GM23338 (cell line): ENCODE measurements around the gene UBE2I. TPM values are rescaled to one million over a fixed set of nuclear protein-coding genes. Genes with fewer than 3 reads are reported as not detected.

Experiments
- ATAC-seq: fragments of 200-7000 bp; cut with Tn5 transposase; 3 replicates; pipeline ENCODE4 v1.9.1; 2020
- DNase-seq: peaks from one replicate; pipeline ENCODE4 v3.0.0-alpha.2; 2015; ENCODE audit warnings: low spot score
- H2AFZ ChIP-seq: fragments of 200-600 bp; sonication (generic); 2 replicates; pipeline ENCODE4 v1.8.0; 2016; ENCODE audit warnings: antibody characterized with exemption, mild to moderate bottlenecking, moderate library complexity
- H3F3A ChIP-seq: fragments of 200-600 bp; sonication (generic); replicated peaks from 2 replicates; pipeline ENCODE4 v1.8.0; 2017; ENCODE audit warnings: antibody characterized with exemption, mixed run types, low read depth
- H3K27ac ChIP-seq: fragments of 200-600 bp; sonication (generic); 2 replicates; pipeline ENCODE4 v1.6.1; 2016; ENCODE audit warnings: low read depth
- H3K27me3 ChIP-seq: fragments of 200-600 bp; sonication (generic); 2 replicates; pipeline ENCODE4 v1.8.0; 2016; ENCODE audit warnings: mild to moderate bottlenecking, mixed run types, moderate library complexity; ENCODE audit not compliant: insufficient read depth
- H3K36me3 ChIP-seq: fragments of 200-600 bp; sonication (generic); 2 replicates; pipeline ENCODE4 v1.8.0; 2016; ENCODE audit warnings: mild to moderate bottlenecking; ENCODE audit not compliant: insufficient read depth
- H3K4me1 ChIP-seq: fragments of 200-600 bp; sonication (generic); 2 replicates; pipeline ENCODE4 v1.8.0; 2016; ENCODE audit warnings: mild to moderate bottlenecking, moderate library complexity; ENCODE audit not compliant: insufficient read depth
- H3K4me2 ChIP-seq: fragments of 200-600 bp; sonication (generic); 2 replicates; pipeline ENCODE4 v1.7.1; 2017; ENCODE audit warnings: mixed run types
- H3K4me3 ChIP-seq: fragments of 200-600 bp; sonication (generic); 2 replicates; pipeline ENCODE4 v1.6.1; 2016; ENCODE audit warnings: mixed run types
- H3K79me2 ChIP-seq: fragments of 200-600 bp; sonication (generic); replicated peaks from 2 replicates; pipeline ENCODE4 v1.8.0; 2017; ENCODE audit warnings: mild to moderate bottlenecking; ENCODE audit not compliant: insufficient read depth
- H3K9me2 ChIP-seq: fragments of 200-600 bp; sonication (generic); 2 replicates; pipeline ENCODE4 v1.8.0; 2017; ENCODE audit not compliant: insufficient read depth
- H4K20me1 ChIP-seq: fragments of 200-600 bp; sonication (generic); replicated peaks from 2 replicates; pipeline ENCODE4 v1.8.0; 2017; ENCODE audit warnings: mild to moderate bottlenecking; ENCODE audit not compliant: insufficient read depth
- H3K27ac Mint-ChIP-seq: 2 replicates; pipeline ENCODE4 v1.8.0; 2020; ENCODE audit warnings: inconsistent platforms, mild to moderate bottlenecking, moderate library complexity, mixed read lengths
- H3K27me3 Mint-ChIP-seq: 3 replicates; pipeline ENCODE4 v1.8.0; 2022; ENCODE audit warnings: low read depth, mild to moderate bottlenecking, moderate library complexity, mixed read lengths, inconsistent platforms; ENCODE audit not compliant: insufficient read depth, poor library complexity
- H3K36me3 Mint-ChIP-seq: 3 replicates; pipeline ENCODE4 v1.8.0; 2021; ENCODE audit warnings: low read depth, mild to moderate bottlenecking, inconsistent platforms, moderate library complexity, mixed read lengths
- H3K4me1 Mint-ChIP-seq: 3 replicates; pipeline ENCODE4 v1.8.0; 2020; ENCODE audit warnings: mild to moderate bottlenecking, inconsistent platforms, mixed read lengths
- H3K4me3 Mint-ChIP-seq: 3 replicates; pipeline ENCODE4 v1.8.0; 2021; ENCODE audit warnings: moderate library complexity, mild to moderate bottlenecking, inconsistent platforms, mixed read lengths
- H3K9me3 Mint-ChIP-seq: 3 replicates; pipeline ENCODE4 v1.8.0; 2020; ENCODE audit warnings: moderate library complexity, mild to moderate bottlenecking, inconsistent platforms, mixed read lengths
- CREB1 ChIP-seq: fragments of 250-450 bp; sonication (Bioruptor Pico); IDR thresholded peaks from 2 replicates; pipeline ENCODE4 v1.5.0; 2020; ENCODE audit warnings: low read depth, mild to moderate bottlenecking, moderate library complexity
- CTCF ChIP-seq, 2 experiments: fragments of 200-600 bp in 1 of 2; sonication (generic) in 1 of 2; conservative IDR thresholded peaks; 2 replicates each; pipeline versions ENCODE4 v1.5.1 to v1.6.1; 2016 to 2017; ENCODE audit warnings: antibody characterized with exemption in 2 of 2, low read depth in 2 of 2, mild to moderate bottlenecking in 2 of 2, moderate library complexity in 1 of 2
- EZH2 ChIP-seq: fragments of 200-600 bp; sonication (generic); IDR thresholded peaks from one replicate; pipeline ENCODE4 v1.8.0; 2017; ENCODE audit warnings: antibody characterized with exemption, mild to moderate bottlenecking, low read depth; ENCODE audit not compliant: unreplicated experiment
- EZH2phosphoT487 ChIP-seq: fragments of 200-600 bp; sonication (generic); IDR thresholded peaks from one replicate; pipeline ENCODE4 v1.8.1; 2018; ENCODE audit warnings: antibody characterized with exemption; ENCODE audit not compliant: unreplicated experiment
- JUNB ChIP-seq: IDR thresholded peaks from one replicate; pipeline ENCODE4 v1.6.1; 2016; ENCODE audit warnings: antibody characterized with exemption; ENCODE audit not compliant: unreplicated experiment
- NANOG ChIP-seq: IDR thresholded peaks from 2 replicates; pipeline ENCODE4 v1.6.1; 2016; ENCODE audit warnings: antibody characterized with exemption, borderline replicate concordance
- POLR2AphosphoS5 ChIP-seq: IDR thresholded peaks from 2 replicates; pipeline ENCODE4 v1.6.1; 2016; ENCODE audit warnings: antibody characterized with exemption, low read depth
- REST ChIP-seq: IDR thresholded peaks from one replicate; pipeline ENCODE4 v1.6.1; 2018; ENCODE audit warnings: antibody characterized with exemption; ENCODE audit not compliant: unreplicated experiment
- STAT1 ChIP-seq: IDR thresholded peaks from one replicate; pipeline ENCODE4 v1.6.1; 2016; ENCODE audit warnings: antibody characterized with exemption; ENCODE audit not compliant: unreplicated experiment
- ZNF114 ChIP-seq: fragments of 250-450 bp; sonication (Bioruptor Pico); IDR thresholded peaks from 2 replicates; pipeline ENCODE4 v1.5.0; 2020; ENCODE audit warnings: mild to moderate bottlenecking, moderate library complexity
- ZNF331 ChIP-seq: fragments of 250-450 bp; sonication (Bioruptor Pico); IDR thresholded peaks from 2 replicates; pipeline ENCODE4 v1.5.0; 2020; ENCODE audit warnings: low read depth, mild to moderate bottlenecking, moderate library complexity
- polyA plus RNA-seq: library from polyadenylated mRNA; unstranded; fragments of >200 nt; fragmentation: Nextera tagmentation; extraction: Ambion mirVana; gene quantifications from 2 replicates; pipeline ENCODE4 v1.2.1, GENCODE V29; 2016
- total RNA-seq: library from RNA; depleted of rRNA; stranded (reverse); fragments of >200 nt; shearing (Covaris generic); gene quantifications from 2 replicates; pipeline ENCODE4 v1.2.3, GENCODE V29; 2014
- TF ChIP-seq, protein P1 (sequence below): IDR thresholded peaks from 2 replicates; pipeline ENCODE4 v1.6.1; 2016; ENCODE audit warnings: antibody characterized with exemption
- TF ChIP-seq, protein P2 (sequence below): fragments of 250-450 bp; sonication (Bioruptor Pico); IDR thresholded peaks from 2 replicates; pipeline ENCODE4 v1.5.0; 2020; ENCODE audit warnings: mild to moderate bottlenecking, moderate library complexity

UBE2I gene
- total and polyA plus RNA-seq, 2 experiments from 2014 or later: 116 to 220 TPM

DNA sequence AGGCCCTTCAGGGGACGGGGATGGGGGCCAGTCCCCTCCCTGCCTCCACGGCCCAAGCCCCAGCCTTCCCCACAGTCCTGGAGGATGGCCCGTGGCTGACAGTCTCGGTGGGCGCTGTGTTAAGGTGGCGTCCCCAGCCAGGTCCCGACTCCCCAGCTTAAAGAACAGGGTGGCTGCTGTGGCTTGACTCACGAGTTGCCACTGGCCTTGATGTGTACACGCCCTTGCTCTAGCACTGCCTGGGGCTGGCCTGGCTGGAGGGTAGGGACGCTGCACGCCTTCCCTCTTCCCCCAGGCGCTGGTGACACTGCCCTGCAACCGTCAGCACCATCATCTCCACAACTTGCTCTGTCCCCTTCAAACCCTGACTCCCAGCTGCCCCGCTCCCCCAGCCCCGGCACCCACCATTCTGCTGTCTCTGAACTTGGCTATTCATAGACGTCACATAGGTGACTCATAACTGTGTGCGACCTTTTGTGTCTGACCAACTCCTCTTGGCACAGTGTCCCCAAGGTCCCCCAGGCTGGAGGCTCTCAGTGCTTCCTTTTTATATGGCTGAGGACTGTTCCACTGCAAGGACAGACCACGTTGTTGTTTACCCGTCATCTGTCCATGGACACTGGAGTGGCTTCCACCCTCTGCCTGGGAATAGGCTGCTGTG lies 48.6 kb downstream of the UBE2I start:
- Histone ChIP-seq H4K20me1 (peaks cover 18% of the 10 kb centered on the region), H3K79me2 (peaks cover 63% of the 10 kb centered on the region), H3K4me2 (no peak overlapping the region), H3K36me3 (no peaks in the 10 kb centered on the region; the same call in 1 of the 2 replicates), H3K4me3 (no peak overlapping the region), H3K9me2 (no peaks in the 10 kb centered on the region), H2AFZ (no peak overlapping the region), H3K27me3 (no peaks in the 10 kb centered on the region), H3F3A (peaks cover 9% of the 10 kb centered on the region; the same call in 1 of the 2 replicates), H3K27ac (no peak overlapping the region), H3K4me1 (no peaks in the 10 kb centered on the region; the same call in 1 of the 2 replicates)
- Mint-ChIP-seq H3K9me3 (no peaks in the 10 kb centered on the region), H3K4me3 (no peak overlapping the region), H3K36me3 (peaks cover 24% of the 10 kb centered on the region), H3K4me1 (no peaks in the 10 kb centered on the region; the same call in 2 of the 3 replicates), H3K27me3 (peaks cover 9% of the 10 kb centered on the region), H3K27ac (no peak overlapping the region)
- DNase-seq (no peak), ATAC-seq (no peak)
- TF ChIP-seq ZNF331 (no peak), CTCF (conservative IDR thresholded peaks at IDR 0.05; ENCODE audit: low read depth in 2 of 2) (no peak), EZH2 (no peak), JUNB (no peak), CREB1 (CRISPR knock-in tag) (no peak), NANOG (no peak), EZH2phosphoT487 (no peak), POLR2AphosphoS5 (no peak), REST (no peak), ZNF114 (CRISPR knock-in tag) (no peak), STAT1 (no peak)
- TF ChIP-seq, protein P1, sequence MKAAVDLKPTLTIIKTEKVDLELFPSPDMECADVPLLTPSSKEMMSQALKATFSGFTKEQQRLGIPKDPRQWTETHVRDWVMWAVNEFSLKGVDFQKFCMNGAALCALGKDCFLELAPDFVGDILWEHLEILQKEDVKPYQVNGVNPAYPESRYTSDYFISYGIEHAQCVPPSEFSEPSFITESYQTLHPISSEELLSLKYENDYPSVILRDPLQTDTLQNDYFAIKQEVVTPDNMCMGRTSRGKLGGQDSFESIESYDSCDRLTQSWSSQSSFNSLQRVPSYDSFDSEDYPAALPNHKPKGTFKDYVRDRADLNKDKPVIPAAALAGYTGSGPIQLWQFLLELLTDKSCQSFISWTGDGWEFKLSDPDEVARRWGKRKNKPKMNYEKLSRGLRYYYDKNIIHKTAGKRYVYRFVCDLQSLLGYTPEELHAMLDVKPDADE: no peak
- TF ChIP-seq, protein P2, sequence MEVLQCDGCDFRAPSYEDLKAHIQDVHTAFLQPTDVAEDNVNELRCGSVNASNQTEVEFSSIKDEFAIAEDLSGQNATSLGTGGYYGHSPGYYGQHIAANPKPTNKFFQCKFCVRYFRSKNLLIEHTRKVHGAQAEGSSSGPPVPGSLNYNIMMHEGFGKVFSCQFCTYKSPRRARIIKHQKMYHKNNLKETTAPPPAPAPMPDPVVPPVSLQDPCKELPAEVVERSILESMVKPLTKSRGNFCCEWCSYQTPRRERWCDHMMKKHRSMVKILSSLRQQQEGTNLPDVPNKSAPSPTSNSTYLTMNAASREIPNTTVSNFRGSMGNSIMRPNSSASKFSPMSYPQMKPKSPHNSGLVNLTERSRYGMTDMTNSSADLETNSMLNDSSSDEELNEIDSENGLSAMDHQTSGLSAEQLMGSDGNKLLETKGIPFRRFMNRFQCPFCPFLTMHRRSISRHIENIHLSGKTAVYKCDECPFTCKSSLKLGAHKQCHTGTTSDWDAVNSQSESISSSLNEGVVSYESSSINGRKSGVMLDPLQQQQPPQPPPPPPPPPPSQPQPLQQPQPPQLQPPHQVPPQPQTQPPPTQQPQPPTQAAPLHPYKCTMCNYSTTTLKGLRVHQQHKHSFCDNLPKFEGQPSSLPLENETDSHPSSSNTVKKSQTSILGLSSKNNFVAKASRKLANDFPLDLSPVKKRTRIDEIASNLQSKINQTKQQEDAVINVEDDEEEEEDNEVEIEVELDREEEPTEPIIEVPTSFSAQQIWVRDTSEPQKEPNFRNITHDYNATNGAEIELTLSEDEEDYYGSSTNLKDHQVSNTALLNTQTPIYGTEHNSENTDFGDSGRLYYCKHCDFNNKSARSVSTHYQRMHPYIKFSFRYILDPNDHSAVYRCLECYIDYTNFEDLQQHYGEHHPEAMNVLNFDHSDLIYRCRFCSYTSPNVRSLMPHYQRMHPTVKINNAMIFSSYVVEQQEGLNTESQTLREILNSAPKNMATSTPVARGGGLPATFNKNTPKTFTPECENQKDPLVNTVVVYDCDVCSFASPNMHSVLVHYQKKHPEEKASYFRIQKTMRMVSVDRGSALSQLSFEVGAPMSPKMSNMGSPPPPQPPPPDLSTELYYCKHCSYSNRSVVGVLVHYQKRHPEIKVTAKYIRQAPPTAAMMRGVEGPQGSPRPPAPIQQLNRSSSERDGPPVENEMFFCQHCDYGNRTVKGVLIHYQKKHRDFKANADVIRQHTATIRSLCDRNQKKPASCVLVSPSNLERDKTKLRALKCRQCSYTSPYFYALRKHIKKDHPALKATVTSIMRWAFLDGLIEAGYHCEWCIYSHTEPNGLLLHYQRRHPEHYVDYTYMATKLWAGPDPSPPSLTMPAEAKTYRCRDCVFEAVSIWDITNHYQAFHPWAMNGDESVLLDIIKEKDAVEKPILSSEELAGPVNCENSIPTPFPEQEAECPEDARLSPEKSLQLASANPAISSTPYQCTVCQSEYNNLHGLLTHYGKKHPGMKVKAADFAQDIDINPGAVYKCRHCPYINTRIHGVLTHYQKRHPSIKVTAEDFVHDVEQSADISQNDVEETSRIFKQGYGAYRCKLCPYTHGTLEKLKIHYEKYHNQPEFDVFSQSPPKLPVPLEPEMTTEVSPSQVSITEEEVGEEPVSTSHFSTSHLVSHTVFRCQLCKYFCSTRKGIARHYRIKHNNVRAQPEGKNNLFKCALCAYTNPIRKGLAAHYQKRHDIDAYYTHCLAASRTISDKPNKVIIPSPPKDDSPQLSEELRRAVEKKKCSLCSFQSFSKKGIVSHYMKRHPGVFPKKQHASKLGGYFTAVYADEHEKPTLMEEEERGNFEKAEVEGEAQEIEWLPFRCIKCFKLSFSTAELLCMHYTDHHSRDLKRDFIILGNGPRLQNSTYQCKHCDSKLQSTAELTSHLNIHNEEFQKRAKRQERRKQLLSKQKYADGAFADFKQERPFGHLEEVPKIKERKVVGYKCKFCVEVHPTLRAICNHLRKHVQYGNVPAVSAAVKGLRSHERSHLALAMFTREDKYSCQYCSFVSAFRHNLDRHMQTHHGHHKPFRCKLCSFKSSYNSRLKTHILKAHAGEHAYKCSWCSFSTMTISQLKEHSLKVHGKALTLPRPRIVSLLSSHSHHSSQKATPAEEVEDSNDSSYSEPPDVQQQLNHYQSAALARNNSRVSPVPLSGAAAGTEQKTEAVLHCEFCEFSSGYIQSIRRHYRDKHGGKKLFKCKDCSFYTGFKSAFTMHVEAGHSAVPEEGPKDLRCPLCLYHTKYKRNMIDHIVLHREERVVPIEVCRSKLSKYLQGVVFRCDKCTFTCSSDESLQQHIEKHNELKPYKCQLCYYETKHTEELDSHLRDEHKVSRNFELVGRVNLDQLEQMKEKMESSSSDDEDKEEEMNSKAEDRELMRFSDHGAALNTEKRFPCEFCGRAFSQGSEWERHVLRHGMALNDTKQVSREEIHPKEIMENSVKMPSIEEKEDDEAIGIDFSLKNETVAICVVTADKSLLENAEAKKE (CRISPR knock-in tag): no peak
